Loucy (cell line): ENCODE results near the gene RAPGEF2.

ENCODE experiments used
- EZH2phosphoT487 ChIP-seq: fragments of 200-600 bp; IDR thresholded peaks from 2 replicates; pipeline ENCODE4 v1.6.1; 2018; ENCODE audit warnings: antibody characterized with exemption, mild to moderate bottlenecking, moderate library complexity, borderline replicate concordance
- TF ChIP-seq, protein P1 (sequence below): fragments of 200-600 bp; sonication (generic); conservative IDR thresholded peaks from 2 replicates; pipeline ENCODE4 v1.5.1; 2014; ENCODE audit warnings: mild to moderate bottlenecking, antibody characterized with exemption, low read length

DNA sequence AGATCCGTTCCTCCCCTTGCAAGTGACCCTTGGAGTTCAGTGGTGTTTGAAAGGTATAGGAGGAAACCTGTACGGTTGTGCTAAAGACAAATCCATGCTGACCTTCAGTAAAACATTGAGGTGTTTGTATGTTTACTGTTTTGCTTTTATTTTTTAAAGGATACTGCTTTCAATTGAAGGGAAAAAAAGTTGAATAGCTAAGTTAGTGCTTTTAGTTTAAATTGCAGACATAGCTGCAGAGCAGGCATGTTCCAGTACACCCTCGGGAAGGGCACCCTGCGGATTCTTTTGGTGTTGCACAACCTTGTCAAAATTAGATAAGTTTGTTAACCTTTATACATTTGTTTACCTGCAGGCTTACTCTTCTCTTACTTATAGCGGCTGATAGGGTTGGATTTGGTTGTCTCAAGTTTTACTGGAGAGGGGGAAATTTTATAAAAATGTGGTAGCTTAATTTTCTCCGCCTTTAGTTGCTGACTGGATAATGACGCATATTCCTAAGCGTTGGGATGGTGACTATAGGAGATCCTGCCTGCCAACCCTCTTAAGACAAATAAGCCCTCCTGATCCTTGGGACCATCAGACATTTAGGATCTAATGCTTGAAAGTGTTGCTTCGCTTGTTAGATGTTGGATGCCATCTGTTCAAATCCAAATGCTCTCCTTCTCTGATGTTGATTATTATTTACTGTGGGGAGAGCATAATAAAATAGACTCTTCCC is 2.0 kb downstream of the RAPGEF2 start:
- TF ChIP-seq, protein P1, sequence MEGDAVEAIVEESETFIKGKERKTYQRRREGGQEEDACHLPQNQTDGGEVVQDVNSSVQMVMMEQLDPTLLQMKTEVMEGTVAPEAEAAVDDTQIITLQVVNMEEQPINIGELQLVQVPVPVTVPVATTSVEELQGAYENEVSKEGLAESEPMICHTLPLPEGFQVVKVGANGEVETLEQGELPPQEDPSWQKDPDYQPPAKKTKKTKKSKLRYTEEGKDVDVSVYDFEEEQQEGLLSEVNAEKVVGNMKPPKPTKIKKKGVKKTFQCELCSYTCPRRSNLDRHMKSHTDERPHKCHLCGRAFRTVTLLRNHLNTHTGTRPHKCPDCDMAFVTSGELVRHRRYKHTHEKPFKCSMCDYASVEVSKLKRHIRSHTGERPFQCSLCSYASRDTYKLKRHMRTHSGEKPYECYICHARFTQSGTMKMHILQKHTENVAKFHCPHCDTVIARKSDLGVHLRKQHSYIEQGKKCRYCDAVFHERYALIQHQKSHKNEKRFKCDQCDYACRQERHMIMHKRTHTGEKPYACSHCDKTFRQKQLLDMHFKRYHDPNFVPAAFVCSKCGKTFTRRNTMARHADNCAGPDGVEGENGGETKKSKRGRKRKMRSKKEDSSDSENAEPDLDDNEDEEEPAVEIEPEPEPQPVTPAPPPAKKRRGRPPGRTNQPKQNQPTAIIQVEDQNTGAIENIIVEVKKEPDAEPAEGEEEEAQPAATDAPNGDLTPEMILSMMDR, result peak; percentile 35
- TF ChIP-seq EZH2phosphoT487, result no peak
